ENCODE measurements around the gene KIF21B.
"Not testable (repeated sequence)": the region's sequence is repeated elsewhere in the genome, so short reads cannot be mapped to it uniquely, and the experiment has no call there.

The KIF21B gene

DNA sequence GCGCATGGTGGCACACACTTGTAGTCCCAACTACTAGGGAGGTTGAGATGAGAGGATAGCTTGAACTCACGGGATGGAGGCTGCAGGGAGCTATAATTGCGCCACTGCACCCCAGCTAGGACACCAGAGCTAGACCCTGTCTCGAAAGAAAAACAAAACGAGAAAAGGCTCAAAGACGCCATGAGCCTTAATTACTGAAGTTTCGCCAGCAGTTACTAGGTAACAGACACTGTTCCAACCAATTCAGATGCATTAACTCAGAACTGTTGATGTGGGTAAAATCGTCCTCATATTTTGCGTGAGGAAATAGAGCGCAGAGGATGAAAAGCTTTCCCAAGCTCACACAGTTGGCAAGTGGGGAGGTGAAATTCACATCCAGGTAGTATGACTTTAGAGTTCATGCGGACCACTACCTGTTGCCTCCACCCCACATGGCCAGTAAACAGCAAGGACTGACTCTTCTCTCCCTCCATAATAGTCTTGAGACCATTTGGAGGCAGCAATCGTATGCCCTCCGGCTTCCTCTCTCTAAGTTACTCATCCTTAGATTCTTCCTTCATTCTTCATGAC, 88.8 kb downstream of the KIF21B start:
- DNase-seq, result no peak

DNA sequence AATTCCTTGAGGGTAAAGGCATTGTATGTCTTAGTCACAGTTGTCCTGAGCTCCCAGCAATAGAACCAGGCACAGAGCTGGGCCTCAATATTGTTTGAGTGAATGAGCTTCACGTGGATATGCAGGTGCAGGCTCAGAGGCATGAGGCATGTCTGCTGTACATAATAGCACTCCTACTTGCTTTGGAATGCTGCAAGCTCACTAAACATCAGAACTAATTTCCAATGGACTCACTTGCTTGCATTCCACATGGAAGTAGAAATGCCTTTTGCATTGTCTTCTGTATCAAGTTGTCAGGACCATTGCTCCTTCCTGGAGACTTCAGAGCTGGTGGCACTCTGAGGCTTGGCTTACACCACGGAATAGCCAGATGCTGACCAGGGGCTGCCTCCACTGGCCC, 91.7 kb downstream of the KIF21B start:
- DNase-seq, result no peak

DNA sequence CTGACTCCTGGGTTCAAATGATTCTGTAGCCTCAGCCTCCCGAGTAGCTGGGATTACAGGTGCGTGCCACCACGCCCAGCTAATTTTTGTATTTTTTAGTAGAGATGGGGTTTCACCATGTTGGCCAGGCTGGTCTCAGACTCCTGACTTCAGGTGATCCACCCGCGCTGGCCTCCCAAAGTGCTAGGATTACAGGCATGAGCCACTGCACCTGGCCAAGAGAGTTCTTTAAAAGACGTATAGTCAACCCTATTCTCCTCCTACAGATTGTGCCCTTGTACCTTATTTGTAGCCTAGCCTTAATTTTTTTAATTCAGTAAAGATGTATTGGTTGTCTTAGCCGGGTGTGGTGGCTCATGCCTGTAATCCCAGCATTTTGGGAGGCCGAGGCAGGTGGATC, 93.2 kb downstream of the KIF21B start:
- not testable (repeated sequence) for DNase-seq

DNA sequence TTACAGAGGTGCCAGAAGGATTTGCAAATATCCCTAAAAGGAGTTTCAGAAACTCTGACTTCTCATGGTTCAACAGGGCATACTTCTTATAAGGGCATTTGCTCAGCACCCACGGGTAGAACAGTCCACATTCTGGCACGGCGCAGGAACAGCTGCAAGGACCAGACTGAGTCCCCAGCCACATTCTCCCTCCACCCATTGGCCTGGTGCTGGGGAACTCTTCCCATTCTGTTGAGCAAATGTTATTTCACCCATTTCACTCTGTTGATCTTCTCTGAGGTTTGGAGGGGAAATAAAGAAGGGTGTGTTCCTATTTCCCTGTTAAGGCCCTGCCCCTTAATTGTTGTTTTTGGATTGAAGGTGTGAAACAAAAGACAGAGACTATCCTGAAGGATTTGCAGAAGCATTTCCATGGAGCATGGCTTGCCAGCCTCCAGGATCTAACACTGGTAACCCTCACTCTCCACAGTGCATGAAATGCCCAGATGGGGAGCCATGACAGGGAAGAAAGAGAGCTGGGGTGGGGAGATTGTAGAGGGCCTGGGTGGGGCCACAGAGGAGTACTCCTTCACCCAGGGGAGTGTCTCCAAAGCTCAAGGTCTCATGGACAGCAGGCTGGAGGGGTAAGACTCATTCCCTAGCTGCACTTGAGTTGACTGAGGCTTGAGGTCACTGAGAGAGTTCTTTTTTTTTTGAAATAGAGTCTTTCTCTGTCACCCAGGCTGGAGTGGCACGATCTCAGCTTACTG, 93.8 kb downstream of the KIF21B start:
- DNase-seq, result no peak

DNA sequence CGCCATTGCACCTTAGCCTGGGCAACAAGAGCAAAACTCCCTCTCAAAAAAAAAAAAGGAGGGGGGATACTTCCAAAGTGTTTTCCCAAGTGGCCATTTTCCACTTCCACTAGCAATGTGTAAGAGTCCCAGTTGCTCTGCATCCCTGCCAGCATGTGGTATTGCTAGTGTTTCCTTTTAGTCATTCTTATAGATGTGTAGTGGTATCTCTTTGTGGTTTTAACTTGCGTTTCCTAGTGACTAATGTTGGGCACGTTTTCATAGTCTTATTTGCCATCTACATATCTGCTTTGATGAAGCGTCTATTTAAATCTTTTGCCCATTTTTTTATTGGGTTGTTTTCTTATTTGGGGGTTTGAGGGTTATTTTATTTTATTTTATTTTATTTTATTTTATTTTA, 97.7 kb downstream of the KIF21B start:
- no peak for DNase-seq

DNA sequence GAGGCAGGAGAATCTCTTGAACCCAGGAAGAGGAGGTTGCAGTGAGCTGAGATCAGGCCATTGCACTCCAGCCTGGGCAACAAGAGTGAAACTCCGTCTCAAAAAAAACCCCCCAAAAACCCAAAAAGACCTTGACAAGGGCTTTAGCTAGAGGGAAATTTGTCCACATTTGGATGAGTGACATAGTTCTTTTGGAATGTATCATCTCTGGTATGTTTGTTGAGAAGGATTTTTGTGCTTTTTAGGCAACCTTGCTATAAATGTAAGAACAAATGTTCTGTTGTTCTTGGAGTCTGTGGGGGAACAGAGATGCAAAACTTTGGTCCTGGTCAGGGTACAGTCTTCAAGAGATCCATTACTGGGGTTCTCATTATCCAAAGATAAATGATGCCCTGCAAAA, 99.9 kb downstream of the KIF21B start:
- DNase-seq, result no peak

DNA sequence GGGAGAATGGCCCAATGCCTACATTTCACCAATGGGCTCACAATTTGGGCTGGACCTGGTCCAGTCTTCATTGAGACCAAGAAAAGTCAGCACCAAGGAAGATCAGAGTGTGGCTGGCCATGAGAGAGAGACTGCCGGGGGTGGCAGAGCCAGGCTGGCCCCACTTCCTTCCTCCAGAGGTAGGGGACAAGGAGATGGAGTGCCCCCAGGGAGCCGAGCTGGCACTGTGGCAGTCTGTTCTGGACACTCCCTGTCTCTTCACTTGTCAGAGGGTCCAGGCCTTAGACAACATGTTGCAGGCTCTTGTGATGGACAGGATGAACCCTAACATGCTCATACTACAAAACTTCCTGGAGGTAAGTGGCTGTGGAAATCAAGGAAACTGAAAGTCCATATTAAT, 101.1 kb downstream of the KIF21B start:
- DNase-seq, result no peak

DNA sequence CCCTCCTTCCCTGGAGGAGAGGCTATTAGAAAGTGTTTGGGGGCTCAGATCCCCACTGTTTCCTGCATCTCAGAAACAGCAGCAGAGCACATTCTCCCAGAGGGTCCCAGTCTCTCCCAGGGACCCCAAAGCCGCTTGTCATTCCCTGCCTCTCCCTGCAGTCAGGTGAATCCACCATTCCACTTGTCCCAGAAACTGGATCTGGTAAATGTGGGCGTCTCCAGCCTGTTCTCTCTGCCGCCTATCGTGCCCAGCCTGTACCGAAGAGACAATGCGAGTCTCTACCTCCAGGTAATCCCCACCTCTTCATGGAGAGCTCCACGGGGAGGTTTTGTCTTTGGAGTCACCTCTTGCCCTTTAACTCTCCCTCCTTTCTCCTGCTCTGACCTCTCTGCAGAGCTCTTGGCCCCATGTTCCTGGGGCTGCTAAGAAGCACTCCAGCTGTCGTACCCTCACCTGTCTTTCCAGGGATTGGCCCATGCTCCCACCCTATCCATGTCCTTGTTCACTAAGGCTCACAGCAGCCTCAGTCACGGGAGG, 101.9 kb downstream of the KIF21B start:
- DNase-seq, result no peak
